ACHN (cell line): ENCODE measurements around the gene LRIT2.
A peak's percentile ranks its signal among the peaks of the same experiment; 100 is the strongest.
"Not testable (repeated sequence)": the region's sequence is repeated elsewhere in the genome, so short reads cannot be mapped to it uniquely, and the experiment has no call there.

Experiments used
- DNase-seq: peaks from one replicate; pipeline ENCODE4 v3.0.0-alpha.2; 2015
- in situ Hi-C: cut with HindIII; loops from 2 replicates; pipeline ENCODE4 v1.10.0; 2017; ENCODE audit warnings: low sequenced_read_pairs, low pct_ligation_motif_present, low pct_unique_long_range_greater_than_20kb

Gene LRIT2

DNA sequence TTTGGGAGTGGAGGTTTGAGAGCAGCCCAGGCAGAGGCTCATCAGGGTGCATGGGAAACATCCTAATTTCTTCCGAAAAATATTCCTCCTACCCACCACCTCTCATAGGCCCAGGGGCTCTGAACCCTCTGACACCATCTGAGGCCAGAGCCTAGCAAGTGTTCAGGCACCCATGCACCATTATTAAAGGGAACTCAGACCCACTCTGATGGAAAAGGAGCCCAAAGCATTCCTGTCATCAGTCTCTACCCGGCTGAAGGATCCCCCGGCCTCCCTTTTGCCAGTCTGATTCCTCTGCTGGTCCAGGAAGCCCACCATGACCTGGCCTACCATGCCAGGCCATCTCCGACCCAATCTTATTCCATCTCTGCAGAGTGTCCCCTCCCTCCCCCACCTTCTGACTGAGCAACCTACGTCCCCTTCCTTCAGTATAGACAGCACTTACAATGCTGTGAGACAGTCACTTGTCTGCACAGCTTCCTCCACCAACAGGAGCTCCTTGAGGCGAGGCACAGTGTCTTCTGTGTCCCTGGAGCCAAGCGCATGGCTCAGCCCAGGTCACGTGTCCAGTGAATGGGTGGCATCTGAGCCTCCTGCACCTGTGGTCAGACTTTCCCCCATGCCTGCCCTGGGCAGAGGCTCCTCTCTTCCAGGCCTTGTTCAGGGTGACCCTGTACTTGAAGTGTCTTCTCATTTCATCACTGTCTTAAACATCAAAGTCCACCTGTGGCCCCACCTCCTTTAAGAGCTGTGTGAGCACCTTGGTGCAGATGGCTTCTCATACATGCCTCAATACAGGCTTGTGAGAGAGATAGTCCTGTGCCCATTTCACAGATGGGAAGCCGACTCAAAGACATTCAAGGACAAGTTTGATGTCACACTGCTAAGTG, 52.6 kb downstream of the LRIT2 start:
- in situ Hi-C loops: no loop called here

GRCh38 chr10:84171700-84172466, 53.5 kb downstream of the LRIT2 start:
- DNase-seq: peak; percentile 79
- in situ Hi-C loops: not testable (repeated sequence)

More for the DNA sequence above, 52.6 kb downstream of the LRIT2 start:
- DNase-seq: no peak

GRCh38 chr10:84171237-84171636, 54.1 kb downstream of the LRIT2 start:
- in situ Hi-C loops, DNase-seq: not testable (repeated sequence)
